H1 (cell line): ENCODE results near the gene GGA2. TPM values are rescaled to one million over a fixed set of nuclear protein-coding genes. Genes with fewer than 3 reads are reported as not detected.

ENCODE experiments used
- CTCF ChIA-PET: fragments of 300-600 bp; sonication (Branson Sonifier 250); formaldehyde crosslinking; loops from one replicate; lab custom pipeline; 2021; ENCODE audit not compliant: partially characterized antibody; lab: Charles Lee
- POLR2A ChIA-PET: fragments of 300-600 bp; sonication (Branson Sonifier 250); formaldehyde crosslinking; loops from one replicate; lab custom pipeline; 2021; ENCODE audit warnings: inconsistent platforms; ENCODE audit not compliant: partially characterized antibody; lab: Charles Lee
- DNase-seq, 2 experiments: peaks; one replicate each; pipeline versions ENCODE4 v3.0.0 to v3.0.0-alpha.2; 2010 to 2022; ENCODE audit warnings: low spot score in 2 of 2, low read depth in 1 of 2, mixed read lengths in 1 of 2
- FAIRE-seq: peaks from 2 replicates; lab custom pipeline; 2011; peaks lifted over from hg19 to GRCh38; lab: Jason Lieb, UNC
- H2AFZ ChIP-seq: 2 replicates; pipeline ENCODE4 v1.8.1; 2012; ENCODE audit warnings: low read length, inconsistent platforms
- H2AK5ac ChIP-seq: 2 replicates; pipeline ENCODE4 v1.6.1; 2013; ENCODE audit warnings: low read depth, low read length
- H2BK120ac ChIP-seq: replicated peaks from 2 replicates; pipeline ENCODE3; 2013; ENCODE audit warnings: low read depth, low read length, inconsistent platforms
- H2BK12ac ChIP-seq: 2 replicates; pipeline ENCODE4 v1.6.1; 2013; ENCODE audit warnings: low read depth, low read length
- H2BK15ac ChIP-seq: 2 replicates; pipeline ENCODE4 v1.6.1; 2013; ENCODE audit warnings: low read length
- H2BK20ac ChIP-seq: 2 replicates; pipeline ENCODE4 v1.6.1; 2013; ENCODE audit warnings: low read length
- H2BK5ac ChIP-seq: 2 replicates; pipeline ENCODE4 v1.6.1; 2013; ENCODE audit warnings: low read depth, low read length
- H3K14ac ChIP-seq: 2 replicates; pipeline ENCODE4 v1.6.1; 2013; ENCODE audit warnings: inconsistent platforms; ENCODE audit not compliant: insufficient read length
- H3K18ac ChIP-seq: 2 replicates; pipeline ENCODE4 v1.6.1; 2013; ENCODE audit warnings: low read length; ENCODE audit errors: extremely low read depth
- H3K23ac ChIP-seq: 2 replicates; pipeline ENCODE4 v1.6.1; 2013; ENCODE audit warnings: inconsistent platforms; ENCODE audit not compliant: insufficient read length
- H3K23me2 ChIP-seq: 2 replicates; pipeline ENCODE4 v1.6.1; 2013; ENCODE audit warnings: low read depth, low read length
- H3K27ac ChIP-seq: 2 replicates; pipeline ENCODE4 v1.6.1; 2011; ENCODE audit warnings: low read depth, low read length, inconsistent platforms
- H3K27me3 ChIP-seq, 4 experiments: replicated peaks in 1 of 4; 1 replicate in 1 of 4; 2 replicates in 3 of 4; pipeline versions ENCODE4 v1.6.1 to v1.8.1; 2011 to 2013; ENCODE audit warnings: low read length in 3 of 4, mild to moderate bottlenecking in 3 of 4, inconsistent platforms in 2 of 4, mixed read lengths in 2 of 4, moderate library complexity in 1 of 4; ENCODE audit not compliant: control insufficient read depth in 3 of 4, insufficient read depth in 3 of 4; ENCODE audit errors: extremely low read depth in 1 of 4
- H3K36me3 ChIP-seq, 4 experiments: 2 replicates each; pipeline versions ENCODE4 v1.6.1 to v1.8.1; 2011 to 2013; ENCODE audit warnings: mild to moderate bottlenecking in 4 of 4, low read length in 3 of 4, moderate library complexity in 2 of 4, control low read depth in 1 of 4, inconsistent platforms in 1 of 4; ENCODE audit not compliant: insufficient read depth in 4 of 4, control insufficient read depth in 2 of 4
- H3K4ac ChIP-seq: replicated peaks from 2 replicates; pipeline ENCODE3; 2013; ENCODE audit warnings: low read length, low read depth, mixed read lengths, inconsistent platforms; ENCODE audit not compliant: insufficient read length
- H3K4me1 ChIP-seq, 4 experiments: replicated peaks in 1 of 4; 1 replicate in 1 of 4; 2 replicates in 3 of 4; pipeline versions ENCODE4 v1.6.1 to v1.8.1; 2011 to 2013; ENCODE audit warnings: low read length in 3 of 4, inconsistent platforms in 2 of 4, mixed read lengths in 1 of 4; ENCODE audit not compliant: insufficient read depth in 4 of 4, control insufficient read depth in 3 of 4
- H3K4me2 ChIP-seq, 2 experiments: 2 replicates each; pipeline versions ENCODE4 v1.6.1 to v1.8.1; 2011 to 2013; ENCODE audit warnings: low read depth in 2 of 2, low read length in 2 of 2, control low read depth in 1 of 2, inconsistent platforms in 1 of 2, mild to moderate bottlenecking in 1 of 2; ENCODE audit not compliant: insufficient read depth in 1 of 2
- H3K4me3 ChIP-seq, 4 experiments: fragments of 200-600, 300-600 bp in 1 of 4; sonication (generic), shearing (Covaris generic), sonication (Bioruptor Twin) in 1 of 4; 2 replicates each; pipeline versions ENCODE4 v1.5.1 to v1.8.1; 2011 to 2016; ENCODE audit warnings: low read length in 4 of 4, low read depth in 3 of 4, control low read depth in 2 of 4, inconsistent platforms in 2 of 4, mild to moderate bottlenecking in 2 of 4, mixed read lengths in 1 of 4, moderate library complexity in 1 of 4; ENCODE audit not compliant: insufficient read depth in 2 of 4; ENCODE audit errors: extremely low read depth in 1 of 4
- H3K56ac ChIP-seq: replicated peaks from 2 replicates; pipeline ENCODE3; 2013; ENCODE audit warnings: low read depth, mild to moderate bottlenecking, mixed read lengths, low read length, inconsistent platforms; ENCODE audit not compliant: insufficient read length
- H3K79me1 ChIP-seq: 2 replicates; pipeline ENCODE4 v1.6.1; 2013; ENCODE audit warnings: low read depth, low read length, control low read depth
- H3K79me2 ChIP-seq, 2 experiments: 2 replicates each; pipeline versions ENCODE4 v1.6.1 to v1.8.1; 2012 to 2013; ENCODE audit warnings: low read length in 2 of 2, mild to moderate bottlenecking in 2 of 2, inconsistent platforms in 1 of 2; ENCODE audit not compliant: insufficient read depth in 2 of 2, control insufficient read depth in 1 of 2
- H3K9ac ChIP-seq, 4 experiments: replicated peaks in 1 of 4; 1 replicate in 1 of 4; 2 replicates in 3 of 4; pipeline versions ENCODE4 v1.6.1 to v1.8.1; 2011 to 2013; ENCODE audit warnings: low read depth in 3 of 4, low read length in 3 of 4, control low read depth in 2 of 4, mild to moderate bottlenecking in 2 of 4, moderate library complexity in 2 of 4, inconsistent platforms in 1 of 4; ENCODE audit errors: extremely low read depth in 1 of 4
- H3K9me3 ChIP-seq, 2 experiments: 2 replicates each; pipeline versions ENCODE4 v1.6.1 to v1.8.1; 2012 to 2013; ENCODE audit warnings: mild to moderate bottlenecking in 2 of 2, moderate library complexity in 2 of 2, control low read depth in 1 of 2, inconsistent platforms in 1 of 2, low read depth in 1 of 2, low read length in 1 of 2, mixed read lengths in 1 of 2; ENCODE audit not compliant: insufficient read depth in 2 of 2
- H4K20me1 ChIP-seq, 2 experiments: replicated peaks in 1 of 2; 2 replicates each; pipeline versions ENCODE3 to v1.8.1; 2011 to 2013; ENCODE audit warnings: inconsistent platforms in 2 of 2, low read length in 2 of 2, mild to moderate bottlenecking in 1 of 2; ENCODE audit not compliant: insufficient read depth in 2 of 2, control insufficient read depth in 1 of 2
- H4K5ac ChIP-seq: 2 replicates; pipeline ENCODE4 v1.6.1; 2013; ENCODE audit warnings: low read length, low read depth, mixed read lengths, inconsistent platforms; ENCODE audit not compliant: insufficient read length
- H4K8ac ChIP-seq: 2 replicates; pipeline ENCODE4 v1.8.0; 2013; ENCODE audit warnings: mild to moderate bottlenecking, moderate library complexity, low read length, inconsistent platforms; ENCODE audit not compliant: insufficient read depth; ENCODE audit errors: extremely low read depth
- H4K91ac ChIP-seq: replicated peaks from 2 replicates; pipeline ENCODE3; 2013; ENCODE audit warnings: low read length, mixed read lengths, inconsistent platforms; ENCODE audit not compliant: insufficient read length
- BACH1 ChIP-seq: IDR thresholded peaks from 2 replicates; pipeline ENCODE4 v1.6.1; 2012; ENCODE audit warnings: low read length, improper control_type of control experiment
- BCL11A ChIP-seq, 2 experiments: IDR thresholded peaks; one replicate each; pipeline ENCODE4 v1.6.1; 2011; ENCODE audit warnings: low read depth in 2 of 2, low read length in 2 of 2, mild to moderate bottlenecking in 2 of 2
- CEBPB ChIP-seq: IDR thresholded peaks from 2 replicates; pipeline ENCODE4 v1.6.1; 2012; ENCODE audit warnings: low read depth, low read length
- CHD1 ChIP-seq: IDR thresholded peaks from 2 replicates; pipeline ENCODE4 v1.6.1; 2012; ENCODE audit warnings: low read depth, low read length, improper control_type of control experiment
- CHD2 ChIP-seq: IDR thresholded peaks from 2 replicates; pipeline ENCODE4 v1.6.1; 2012; ENCODE audit warnings: low read length, improper control_type of control experiment
- CREB1 ChIP-seq: IDR thresholded peaks from 2 replicates; pipeline ENCODE4 v1.6.1; 2012; ENCODE audit warnings: inconsistent platforms
- EGR1 ChIP-seq: IDR thresholded peaks from 2 replicates; pipeline ENCODE4 v1.6.1; 2011; ENCODE audit warnings: low read depth, low read length, borderline replicate concordance
- EZH2 ChIP-seq: fragments of 200-600 bp; sonication (generic); IDR thresholded peaks from 2 replicates; pipeline ENCODE4 v1.7.1; 2012; ENCODE audit warnings: low read depth, mild to moderate bottlenecking, moderate library complexity, low read length, inconsistent platforms; ENCODE audit not compliant: severe bottlenecking
- JUN ChIP-seq: IDR thresholded peaks from 2 replicates; pipeline ENCODE4 v1.6.1; 2011; ENCODE audit warnings: low read depth, mild to moderate bottlenecking, improper control_type of control experiment, low read length
- JUND ChIP-seq: IDR thresholded peaks from 2 replicates; pipeline ENCODE4 v1.6.1; 2011; ENCODE audit warnings: mild to moderate bottlenecking, improper control_type of control experiment, low read length
- KDM1A ChIP-seq: fragments of 200-600, 300-600 bp; sonication (generic); IDR thresholded peaks from 2 replicates; pipeline ENCODE4 v1.7.1; 2016; ENCODE audit warnings: mild to moderate bottlenecking, low read length, borderline replicate concordance
- KDM4A ChIP-seq: IDR thresholded peaks from one replicate; pipeline ENCODE4 v1.7.1; 2012; ENCODE audit warnings: low read depth, mild to moderate bottlenecking, moderate library complexity, low read length, inconsistent platforms; ENCODE audit not compliant: severe bottlenecking
- MAX ChIP-seq: IDR thresholded peaks from 2 replicates; pipeline ENCODE4 v1.6.1; 2012; ENCODE audit warnings: inconsistent platforms
- RFX5 ChIP-seq: IDR thresholded peaks from 2 replicates; pipeline ENCODE4 v1.6.1; 2011; ENCODE audit warnings: low read depth, low read length, improper control_type of control experiment, borderline replicate concordance
- SP1 ChIP-seq: IDR thresholded peaks from 2 replicates; pipeline ENCODE4 v1.6.1; 2011; ENCODE audit warnings: low read depth, low read length
- WGBS, 2 experiments: shearing (Covaris generic) in 1 of 2; methylation state at CpG; one replicate each; pipeline versions ENCODE4 v1.1.6 to v1.1.7; 2013 to 2015; ENCODE audit warnings: low lambda C conversion rate in 2 of 2, mixed read lengths in 2 of 2, inconsistent platforms in 1 of 2, low coverage in 1 of 2, missing lambda C conversion rate in 1 of 2; ENCODE audit not compliant: insufficient replicate concordance in 2 of 2, insufficient coverage in 1 of 2, insufficient read length in 1 of 2; ENCODE audit errors: extremely low coverage in 1 of 2, missing lambda C conversion rate in 1 of 2; 5-methylcytosine and 5-hydroxymethylcytosine counted together
- polyA plus RNA-seq, 7 experiments: library from polyadenylated mRNA; depleted of rRNA in 3 of 7; stranded (reverse) in 5 of 7; unstranded in 2 of 7; fragments of >200 nt in 5 of 7; fragments of 200-250 nt in 2 of 7; gene quantifications; 1 replicate in 5 of 7; 2 replicates in 1 of 7; 4 replicates in 1 of 7; pipeline versions ENCODE4 v1.2.1 to v1.2.3, GENCODE V29; 2011 to 2013; ENCODE audit warnings: missing spikeins in 2 of 7, mixed read lengths in 2 of 7
- total RNA-seq: library from RNA; stranded (reverse); fragmentation: NEBNext Ultra II Directional; extraction: Animal tissue kit (Norgen Biotek cat#: 25700); gene quantifications from 2 replicates; pipeline ENCODE4 v1.2.1, GENCODE V29; 2021

GGA2 gene
- total and polyA plus RNA-seq, 2 of the 8 experiments (the other 6 are each of a cell fraction or from before 2014, with no cell fraction given) = 65.8 to 114 TPM

GRCh38 chr16:23523876-23524385 is 13.6 kb upstream of the GGA2 start:
- H3K4ac ChIP-seq = no peak overlapping the region
- no peak for DNase-seq
- CTCF ChIA-PET = interaction anchor here (0.5 to 1.4 kb wide), 2 partner anchors 9 to 517 kb away, joined by 4 to 5 read pairs; no protein-coding TSS in a partner anchor
- H3K23me2 ChIP-seq = no peaks in the 10 kb centered on the region
- no peak for FAIRE-seq
- H3K18ac ChIP-seq = no peak overlapping the region
- H3K9me3 ChIP-seq = no peaks in the 10 kb centered on the region
- H4K20me1 ChIP-seq = peaks cover 2 to 4% of the 10 kb centered on the region in 2 experiments
- H2AK5ac ChIP-seq = no peak overlapping the region
- no peak overlapping the region for H3K9ac ChIP-seq
- no peak overlapping the region for H3K4me2 ChIP-seq
- H2BK20ac ChIP-seq = no peak overlapping the region
- H3K4me3 ChIP-seq = no peak overlapping the region
- H4K5ac ChIP-seq = no peak overlapping the region
- peaks cover 21 to 56% (median 52%) of the 10 kb centered on the region in 4 experiments for H3K36me3 ChIP-seq
- no peak overlapping the region for H2BK15ac ChIP-seq
- no peaks in the 10 kb centered on the region for H3K4me1 ChIP-seq
- 89% methylated on average over 7 of the region's 7 CpGs; no CpG with 5 or more reads in 1 of the 2 experiments for WGBS, 2 experiments
- no peak overlapping the region; the same call in 1 of the 2 replicates for H4K8ac ChIP-seq
- no peak overlapping the region for H2BK120ac ChIP-seq
- no peak overlapping the region for H2BK5ac ChIP-seq
- H4K91ac ChIP-seq = no peak overlapping the region
- H2AFZ ChIP-seq = no peak overlapping the region
- no peak overlapping the region for H3K23ac ChIP-seq
- no peak overlapping the region for H3K14ac ChIP-seq
- H3K79me2 ChIP-seq = no peaks in the 10 kb centered on the region
- H3K79me1 ChIP-seq = no peaks in the 10 kb centered on the region
- no peak overlapping the region for H3K56ac ChIP-seq
- H2BK12ac ChIP-seq = no peak overlapping the region
- H3K27ac ChIP-seq = no peak overlapping the region
- no peaks in the 10 kb centered on the region; a peak in 1 of 7 replicates for H3K27me3 ChIP-seq
- POLR2A ChIA-PET = interaction anchor here (1.9 kb wide), 1 partner anchor 14 kb away, joined by 15 read pairs; the partner anchor contains the start of gene GGA2
- TF ChIP-seq JUND (no peak), KDM4A (no peak), BACH1 (no peak), JUN (no peak), BCL11A (IDR thresholded peaks at IDR 0.05; ENCODE audit: low read depth in 2 of 2, low read length in 2 of 2) (no peak), EGR1 (no peak), CHD2 (no peak), SP1 (no peak), KDM1A (no peak), CREB1 (no peak), EZH2 (no peak), RFX5 (no peak), MAX (no peak), CEBPB (no peak), CHD1 (no peak)
